ENCODE data around the gene SLC27A5.

Gene SLC27A5, protein sequence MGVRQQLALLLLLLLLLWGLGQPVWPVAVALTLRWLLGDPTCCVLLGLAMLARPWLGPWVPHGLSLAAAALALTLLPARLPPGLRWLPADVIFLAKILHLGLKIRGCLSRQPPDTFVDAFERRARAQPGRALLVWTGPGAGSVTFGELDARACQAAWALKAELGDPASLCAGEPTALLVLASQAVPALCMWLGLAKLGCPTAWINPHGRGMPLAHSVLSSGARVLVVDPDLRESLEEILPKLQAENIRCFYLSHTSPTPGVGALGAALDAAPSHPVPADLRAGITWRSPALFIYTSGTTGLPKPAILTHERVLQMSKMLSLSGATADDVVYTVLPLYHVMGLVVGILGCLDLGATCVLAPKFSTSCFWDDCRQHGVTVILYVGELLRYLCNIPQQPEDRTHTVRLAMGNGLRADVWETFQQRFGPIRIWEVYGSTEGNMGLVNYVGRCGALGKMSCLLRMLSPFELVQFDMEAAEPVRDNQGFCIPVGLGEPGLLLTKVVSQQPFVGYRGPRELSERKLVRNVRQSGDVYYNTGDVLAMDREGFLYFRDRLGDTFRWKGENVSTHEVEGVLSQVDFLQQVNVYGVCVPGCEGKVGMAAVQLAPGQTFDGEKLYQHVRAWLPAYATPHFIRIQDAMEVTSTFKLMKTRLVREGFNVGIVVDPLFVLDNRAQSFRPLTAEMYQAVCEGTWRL

DNA sequence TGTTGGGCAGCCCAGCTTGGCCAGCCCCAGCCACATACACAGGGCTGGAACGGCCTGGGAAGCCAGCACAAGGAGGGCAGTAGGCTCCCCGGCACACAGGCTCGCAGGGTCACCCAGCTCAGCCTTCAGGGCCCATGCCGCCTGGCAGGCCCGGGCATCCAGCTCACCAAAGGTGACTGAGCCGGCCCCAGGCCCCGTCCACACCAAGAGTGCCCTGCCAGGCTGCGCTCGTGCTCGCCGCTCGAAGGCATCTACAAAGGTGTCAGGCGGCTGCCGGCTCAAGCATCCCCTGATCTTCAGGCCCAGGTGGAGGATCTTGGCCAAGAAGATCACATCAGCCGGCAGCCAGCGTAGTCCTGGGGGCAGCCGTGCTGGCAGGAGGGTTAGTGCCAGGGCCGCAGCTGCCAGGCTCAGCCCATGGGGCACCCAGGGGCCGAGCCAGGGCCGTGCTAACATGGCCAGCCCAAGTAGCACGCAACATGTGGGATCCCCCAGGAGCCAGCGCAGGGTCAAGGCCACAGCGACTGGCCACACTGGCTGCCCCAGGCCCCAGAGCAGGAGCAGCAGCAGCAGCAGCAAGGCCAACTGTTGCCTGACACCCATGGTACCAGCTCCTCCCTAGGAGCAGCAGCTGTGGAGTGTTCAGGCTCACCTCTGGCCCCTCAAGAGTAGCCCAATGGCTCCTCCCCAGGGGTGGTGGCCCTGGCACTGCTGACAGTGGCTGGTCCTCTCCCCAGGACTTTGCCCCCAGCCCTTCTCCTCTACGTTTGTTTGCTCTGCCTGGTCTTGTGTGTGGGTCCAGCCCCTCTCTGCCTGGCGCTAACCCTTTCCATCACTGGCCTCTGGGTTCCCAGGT is at the start of gene SLC27A5:
TSS of gene SLC27A5 (minus strand) at position 640 of the 856 bp plus-strand sequence. CDS start at position 603, 37 bp downstream.
- no peak for DNase-seq (ENCODE audit: low spot score)

DNA sequence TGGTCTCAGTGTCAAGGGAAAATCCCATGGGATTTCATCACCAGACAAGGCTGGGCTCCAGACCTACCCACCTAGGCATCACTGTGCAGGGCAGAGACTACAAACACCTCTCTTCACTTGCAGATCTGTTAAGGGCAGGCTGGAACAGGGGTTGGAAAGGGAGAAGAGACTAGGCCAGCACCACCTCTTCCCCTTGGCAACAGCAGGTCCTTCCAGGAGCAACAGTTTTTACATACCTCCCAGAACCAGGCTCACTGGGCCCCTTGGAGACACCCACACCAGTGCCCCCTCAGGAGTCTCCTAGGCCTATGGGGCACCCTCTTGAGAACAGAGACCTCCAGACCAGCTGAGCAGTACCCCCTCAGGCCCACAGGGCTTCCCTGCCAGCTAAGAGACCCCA is 49.1 kb upstream of the SLC27A5 start:
- no peak for DNase-seq (ENCODE audit: low spot score)

DNA sequence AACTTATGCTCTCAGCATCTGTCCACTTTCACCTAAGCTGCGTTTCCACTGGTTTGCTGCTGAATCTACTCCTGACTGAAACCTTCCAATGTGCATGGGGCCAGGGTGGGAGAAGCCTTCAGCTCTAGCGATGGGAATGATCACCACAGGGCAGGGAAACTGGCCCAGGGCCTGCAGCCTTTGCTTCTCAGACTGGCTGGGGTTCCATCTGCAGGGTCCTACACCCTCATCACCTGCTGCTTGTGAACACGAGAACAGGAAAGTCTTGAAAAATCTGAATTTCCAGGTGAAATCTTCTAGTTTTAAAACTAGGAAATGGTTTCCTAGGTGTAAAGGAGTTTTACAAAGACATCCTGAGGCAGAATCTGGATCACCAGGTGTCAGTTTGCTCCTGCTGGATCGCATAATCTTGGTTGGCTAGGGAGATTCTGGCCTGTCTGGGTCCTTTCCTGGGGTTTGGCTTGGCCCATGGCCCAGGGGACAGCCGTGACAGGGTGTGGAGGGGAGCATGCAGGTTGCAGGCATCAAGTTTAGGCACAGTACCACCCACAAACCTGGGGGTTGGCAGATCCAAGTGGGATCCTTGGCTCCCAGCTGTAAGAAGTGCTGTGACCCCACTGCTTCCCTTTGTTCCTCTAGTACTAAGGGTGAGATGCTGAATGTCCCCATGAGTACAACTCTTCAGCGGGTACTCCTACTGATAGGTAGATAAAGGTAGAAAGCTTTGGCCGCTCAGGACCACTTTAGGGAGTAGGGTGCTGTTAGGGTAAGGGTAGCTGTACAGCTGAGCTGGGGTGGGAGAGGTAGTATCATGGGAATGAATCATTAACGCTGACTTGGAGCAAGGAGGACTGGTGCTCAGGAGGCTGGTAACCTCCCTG is 48.5 kb upstream of the SLC27A5 start:
- no peak for DNase-seq (ENCODE audit: low spot score)

DNA sequence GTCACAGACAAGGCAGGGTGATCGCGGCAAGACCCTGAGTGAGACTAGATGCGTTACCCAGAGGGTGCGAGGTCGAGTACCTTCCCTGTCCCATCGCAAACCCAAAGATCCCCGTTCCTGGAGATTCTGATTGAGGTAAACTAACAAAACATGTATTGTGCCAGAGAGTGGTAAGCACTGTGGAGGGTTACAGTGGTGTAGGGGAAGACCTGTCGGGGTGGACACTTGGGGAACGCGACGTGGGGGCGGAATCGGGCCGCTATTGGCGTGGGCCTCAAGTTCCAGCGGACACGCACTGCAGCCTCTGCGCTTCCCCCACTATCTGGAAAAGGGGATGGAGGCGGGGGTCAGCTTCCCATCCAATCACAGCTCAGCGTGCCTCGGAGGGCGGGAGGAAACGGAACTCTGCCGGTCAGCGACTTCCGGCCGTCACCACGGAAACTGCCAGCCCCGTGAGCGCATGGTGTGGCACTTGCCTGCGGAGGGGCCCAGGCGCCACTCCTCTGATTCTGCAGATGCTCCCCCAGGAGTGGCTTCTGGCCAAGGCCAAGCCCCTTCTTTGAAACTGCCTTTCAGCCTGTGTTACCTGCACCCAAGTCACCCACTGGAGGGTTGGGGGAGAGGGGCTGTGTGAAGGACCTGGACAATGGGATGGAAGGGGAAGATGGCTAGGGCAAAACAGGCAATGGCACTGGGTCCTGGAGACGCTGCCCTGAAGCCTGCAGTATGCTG is 47.6 kb upstream of the SLC27A5 start:
- DNase-seq (ENCODE audit: low spot score), result peak; percentile 90

DNA sequence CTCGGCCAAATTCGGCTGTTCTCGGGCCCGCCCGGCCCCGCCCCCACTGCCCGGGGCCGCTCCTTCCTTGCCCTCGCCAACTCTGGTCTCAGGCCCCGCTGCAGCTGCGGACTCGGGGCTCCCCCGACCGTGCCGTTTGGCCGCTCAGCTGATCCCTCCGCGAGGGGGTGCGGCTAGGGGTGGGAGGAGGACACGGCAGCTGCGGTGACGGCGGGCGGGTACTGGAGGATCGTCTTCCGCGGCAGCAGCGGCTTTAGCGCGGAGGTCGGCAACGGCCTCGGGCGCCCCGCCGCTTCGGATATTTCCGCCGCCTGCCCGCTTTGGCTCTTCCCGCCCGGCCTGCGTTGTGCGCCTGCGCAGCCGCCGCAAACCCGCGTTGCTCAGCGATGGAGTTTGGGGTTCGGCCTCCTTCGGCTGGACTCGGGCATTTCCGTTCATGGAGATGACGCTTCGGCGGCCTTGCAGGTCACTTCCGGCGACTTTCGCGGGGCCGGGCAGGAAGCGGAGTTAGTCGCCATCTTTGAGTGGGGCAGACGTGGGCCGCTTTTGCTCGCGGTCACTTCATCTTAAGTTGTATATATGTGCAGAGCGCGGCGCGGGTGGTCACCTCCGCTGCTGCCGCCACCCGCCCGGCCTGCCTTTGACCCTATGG is 47.0 kb upstream of the SLC27A5 start:
- peak; percentile 98 for DNase-seq (ENCODE audit: low spot score)

DNA sequence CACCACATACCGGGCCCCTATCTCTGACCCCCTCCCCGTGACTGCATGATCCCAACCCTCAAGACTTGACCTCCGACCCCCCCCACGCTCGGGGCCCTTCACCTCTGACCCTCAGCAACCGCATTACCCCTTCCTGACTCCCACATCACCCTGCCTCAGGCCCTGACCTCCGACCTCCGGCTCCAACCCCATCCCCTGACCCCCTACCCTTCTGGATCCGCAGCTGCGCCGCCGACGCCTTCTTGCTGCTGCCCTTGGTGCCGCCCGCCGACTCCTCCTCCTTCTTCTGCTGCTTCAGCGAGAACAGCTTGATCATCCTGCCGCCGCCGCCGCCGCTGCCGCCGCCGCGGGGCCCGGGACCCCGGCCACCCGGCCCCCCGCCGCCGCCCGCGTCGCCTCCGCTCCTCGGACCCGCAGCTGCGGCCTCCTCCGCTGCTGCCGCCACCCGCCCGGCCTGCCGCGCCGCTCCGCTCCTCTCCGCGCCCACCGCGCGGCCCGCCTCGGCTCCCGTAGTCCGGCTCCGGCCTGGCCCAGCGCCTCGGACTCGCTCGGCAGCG is 46.4 kb upstream of the SLC27A5 start, which contains the start of gene UBE2M:
TSS of gene UBE2M (minus strand) at position 546 of the 557 bp plus-strand sequence. CDS start at position 316, 230 bp downstream.
- DNase-seq (ENCODE audit: low spot score), result no peak

DNA sequence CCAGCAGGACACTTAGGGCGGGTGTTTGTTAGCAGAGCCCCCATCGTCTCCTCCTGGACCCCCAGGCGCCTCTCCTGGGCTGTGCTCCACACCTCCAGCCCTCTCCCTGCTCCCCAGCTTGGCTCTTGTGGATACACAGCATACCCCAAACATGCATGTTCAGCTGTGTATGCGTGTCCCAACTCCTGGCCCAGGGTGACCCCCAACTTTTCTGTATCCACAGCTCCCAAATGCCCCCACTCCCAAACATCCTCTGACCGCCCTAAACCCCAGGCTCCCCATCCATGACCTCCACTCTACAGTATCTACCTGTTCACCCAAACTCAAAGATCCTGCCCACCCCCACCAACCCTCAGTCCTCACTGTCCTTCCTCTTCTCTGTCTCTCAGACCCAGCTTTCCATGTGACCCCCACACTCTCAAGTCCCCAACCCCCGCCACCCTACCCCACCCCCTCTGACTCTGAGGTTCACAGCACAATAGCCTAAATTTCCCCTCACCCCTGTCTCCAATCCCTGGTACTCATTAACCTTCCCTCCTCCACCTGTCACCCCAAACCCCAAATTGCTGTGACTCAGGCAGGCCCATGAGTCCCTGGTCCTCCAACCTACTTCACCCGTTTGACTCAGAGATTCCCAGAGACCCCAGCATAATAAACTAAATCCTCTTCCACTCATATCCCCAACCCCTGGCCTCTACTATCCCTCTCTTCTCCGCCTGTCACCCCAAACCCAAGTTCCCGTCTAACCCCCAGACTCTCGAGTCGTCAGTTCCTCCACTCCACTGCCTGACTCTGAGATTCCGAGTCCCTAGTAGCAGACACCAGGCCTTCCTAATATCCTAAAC is 45.7 kb upstream of the SLC27A5 start:
- no peak for DNase-seq (ENCODE audit: low spot score)

DNA sequence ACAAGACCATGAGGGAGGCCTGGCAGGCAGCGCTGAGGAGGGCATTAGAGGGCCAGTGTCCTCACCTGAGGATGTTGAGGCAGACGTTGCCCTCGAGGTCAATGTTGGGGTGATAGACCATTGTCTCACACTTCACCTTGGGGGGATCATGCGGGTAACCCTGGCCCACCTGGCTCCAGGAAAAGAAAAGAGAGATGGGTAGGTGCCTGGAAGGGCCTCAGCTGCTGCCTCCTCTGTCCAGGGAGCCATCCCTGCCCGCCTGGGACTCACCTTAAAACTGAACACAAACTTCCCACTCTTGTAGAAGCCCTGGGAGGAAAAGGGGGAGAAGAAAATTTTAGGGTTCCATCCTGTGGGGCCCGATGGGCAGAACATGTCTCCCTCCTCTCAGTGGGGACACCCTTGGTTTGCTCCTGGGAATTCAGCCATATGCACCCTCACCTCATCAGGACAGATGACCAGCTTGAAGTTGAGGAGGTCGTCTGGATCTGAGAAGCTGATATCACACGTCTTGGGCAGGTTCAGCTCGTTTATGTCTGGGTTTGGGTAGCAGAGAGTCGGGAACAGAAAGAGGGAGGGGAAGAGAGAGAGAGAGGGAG is 44.9 kb upstream of the SLC27A5 start:
- no peak for DNase-seq (ENCODE audit: low spot score)

DNA sequence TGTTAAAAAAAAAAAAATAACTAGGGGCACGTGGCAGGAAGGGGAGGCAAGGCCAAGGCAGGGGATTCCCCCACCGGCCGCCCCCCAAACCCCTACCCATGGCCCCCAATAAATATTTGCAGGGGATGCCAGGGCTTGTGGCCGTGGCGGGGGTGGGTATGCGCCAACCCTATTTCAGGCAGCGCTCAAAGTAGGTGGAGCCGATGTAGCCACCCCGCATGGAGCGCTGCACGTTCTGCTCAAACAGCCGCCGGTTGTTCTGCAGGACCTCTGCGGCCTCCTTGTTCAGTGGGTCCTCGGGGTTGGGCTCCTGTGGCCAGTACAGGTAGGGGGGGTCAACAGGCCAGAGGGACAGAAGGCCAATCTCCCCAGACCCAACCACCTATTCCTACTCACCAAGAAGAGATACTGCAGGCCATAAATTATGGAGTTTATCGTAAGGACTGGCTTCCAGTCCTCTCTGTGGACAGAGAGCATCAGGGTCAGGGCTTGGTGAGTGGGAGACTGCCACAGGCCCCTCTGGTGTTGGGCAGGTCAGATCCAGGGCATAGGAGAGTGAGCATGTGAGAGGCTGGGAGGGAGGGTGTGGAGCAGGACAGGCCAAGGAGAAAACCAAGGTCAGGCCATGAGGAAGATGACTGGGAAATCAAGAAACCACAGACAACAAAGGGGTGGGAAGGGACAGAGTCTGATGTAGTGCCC is 44.3 kb upstream of the SLC27A5 start:
- DNase-seq (ENCODE audit: low spot score), result no peak

DNA sequence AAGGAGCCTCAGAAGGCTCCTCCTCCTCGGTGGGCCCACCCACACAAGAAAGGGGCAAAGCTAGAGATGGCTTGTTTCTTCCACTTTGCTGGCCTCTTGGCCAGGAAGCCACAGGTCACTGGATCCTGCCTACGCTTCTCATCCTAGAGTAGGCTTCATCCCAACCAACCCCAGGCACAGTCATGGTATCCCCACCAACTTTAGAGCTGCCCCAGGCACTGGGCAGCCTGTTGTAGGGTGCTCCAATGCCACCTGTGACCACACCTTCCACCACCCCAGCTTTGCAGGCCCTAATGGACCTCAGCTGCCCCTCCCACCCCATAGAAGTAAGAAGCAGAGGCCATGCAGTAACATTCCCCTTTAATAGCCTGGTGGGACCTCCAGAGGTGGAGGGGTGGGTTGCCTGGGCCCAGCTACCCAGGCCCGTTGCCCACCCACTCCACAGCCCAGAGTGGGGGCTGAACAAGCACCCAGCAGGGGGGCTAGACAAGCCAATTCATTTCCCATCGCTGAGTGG is 43.6 kb upstream of the SLC27A5 start:
- DNase-seq (ENCODE audit: low spot score), result no peak

DNA sequence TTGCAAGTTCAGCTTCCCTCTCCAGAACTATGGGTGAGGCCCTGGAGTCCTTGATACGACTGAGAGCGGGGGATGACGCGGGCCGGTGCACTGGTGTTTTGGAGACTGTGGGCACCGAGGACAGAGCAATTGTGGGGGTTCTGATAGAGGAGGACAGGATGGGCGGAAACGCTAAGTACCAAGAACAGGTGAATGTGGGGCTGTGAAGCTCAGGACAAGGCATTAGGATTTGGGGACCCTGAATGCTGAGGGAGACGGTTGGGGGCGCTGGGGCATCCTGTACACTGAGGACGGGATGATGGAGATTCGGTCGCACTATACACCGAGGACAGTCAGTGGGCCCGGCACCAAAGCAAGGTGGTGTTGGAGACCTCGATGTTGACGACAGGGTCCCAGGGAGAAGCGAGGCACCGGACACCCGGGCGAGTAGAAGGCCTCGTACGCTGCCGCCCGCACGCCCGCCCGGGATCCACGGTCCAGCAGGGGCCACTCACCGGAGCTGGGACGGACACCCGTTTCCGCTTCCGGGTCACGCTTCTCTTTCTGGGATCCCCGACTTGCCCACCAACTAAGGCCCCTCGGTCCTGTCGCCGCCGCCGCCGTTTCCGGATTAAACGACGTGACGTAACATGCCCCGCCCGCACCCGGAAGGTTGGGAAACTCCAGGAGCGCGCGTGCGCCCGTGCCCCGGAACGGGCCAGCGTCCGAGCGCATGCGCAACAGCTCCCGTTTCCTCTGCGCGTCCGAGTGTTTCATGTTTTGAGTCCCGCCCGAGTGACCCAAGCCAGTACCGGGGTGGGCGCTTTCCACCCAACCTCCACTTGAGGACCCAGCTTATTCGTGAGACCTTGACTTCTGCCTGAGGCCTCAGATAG is 42.9 kb upstream of the SLC27A5 start, which contains the start of gene CHMP2A:
TSS of gene CHMP2A (minus strand) at position 612 of the 875 bp plus-strand sequence. CDS start 893 bp downstream, outside the sequence.
- DNase-seq (ENCODE audit: low spot score), result peak; percentile 96

DNA sequence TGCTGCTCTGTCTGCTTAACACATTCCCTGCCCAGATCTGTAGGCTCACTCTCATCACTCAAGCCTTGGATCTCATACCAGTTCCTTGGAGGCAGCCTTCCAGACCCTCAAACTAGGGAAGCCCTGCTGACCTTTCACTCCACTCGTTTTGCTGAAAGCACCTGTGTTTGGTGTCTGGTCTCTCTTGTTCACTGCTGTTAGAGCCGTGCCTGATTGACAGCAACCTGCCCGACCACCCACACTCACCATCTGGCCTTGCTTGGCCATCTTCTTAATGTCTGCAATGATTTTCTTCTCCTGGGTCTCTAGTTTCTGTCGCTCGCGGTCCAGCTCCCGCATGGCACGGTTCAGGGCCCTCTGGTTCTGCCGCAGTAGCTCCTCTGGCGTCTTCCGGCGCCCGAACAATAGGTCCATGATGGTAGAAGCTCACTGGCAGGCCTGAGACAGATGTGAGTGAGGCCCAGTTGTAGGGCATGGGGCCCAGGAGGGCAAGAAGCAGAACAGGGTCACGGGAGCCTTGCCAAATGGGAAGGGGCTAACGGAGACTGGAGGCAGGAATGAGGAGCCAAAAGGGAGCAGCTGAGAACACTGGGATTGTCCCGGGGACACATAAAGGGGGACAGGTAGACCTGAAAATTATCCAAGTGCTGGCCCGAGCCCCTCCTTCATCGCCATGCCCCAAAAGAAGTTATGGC is 42.2 kb upstream of the SLC27A5 start:
- DNase-seq (ENCODE audit: low spot score), result no peak

DNA sequence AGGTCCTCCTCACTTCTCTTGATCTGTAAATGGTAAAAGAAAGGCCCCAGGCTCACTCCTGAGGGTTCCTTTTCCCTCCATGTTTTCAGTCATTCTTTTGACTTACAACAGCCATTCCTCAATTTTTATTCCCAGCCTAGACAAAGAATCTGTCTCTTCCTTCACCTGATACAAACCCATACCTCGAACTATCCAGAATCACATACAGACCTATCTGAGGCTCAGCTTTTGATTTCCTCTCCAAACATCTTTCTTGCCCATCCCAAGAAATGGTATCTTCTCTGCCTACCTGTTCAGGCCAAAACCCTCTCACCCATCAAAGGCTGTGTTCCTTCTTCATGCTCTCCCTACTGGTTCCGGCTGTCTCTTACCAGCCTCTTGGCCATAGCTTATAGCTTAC is 40.9 kb upstream of the SLC27A5 start:
- no peak for DNase-seq (ENCODE audit: low spot score)

DNA sequence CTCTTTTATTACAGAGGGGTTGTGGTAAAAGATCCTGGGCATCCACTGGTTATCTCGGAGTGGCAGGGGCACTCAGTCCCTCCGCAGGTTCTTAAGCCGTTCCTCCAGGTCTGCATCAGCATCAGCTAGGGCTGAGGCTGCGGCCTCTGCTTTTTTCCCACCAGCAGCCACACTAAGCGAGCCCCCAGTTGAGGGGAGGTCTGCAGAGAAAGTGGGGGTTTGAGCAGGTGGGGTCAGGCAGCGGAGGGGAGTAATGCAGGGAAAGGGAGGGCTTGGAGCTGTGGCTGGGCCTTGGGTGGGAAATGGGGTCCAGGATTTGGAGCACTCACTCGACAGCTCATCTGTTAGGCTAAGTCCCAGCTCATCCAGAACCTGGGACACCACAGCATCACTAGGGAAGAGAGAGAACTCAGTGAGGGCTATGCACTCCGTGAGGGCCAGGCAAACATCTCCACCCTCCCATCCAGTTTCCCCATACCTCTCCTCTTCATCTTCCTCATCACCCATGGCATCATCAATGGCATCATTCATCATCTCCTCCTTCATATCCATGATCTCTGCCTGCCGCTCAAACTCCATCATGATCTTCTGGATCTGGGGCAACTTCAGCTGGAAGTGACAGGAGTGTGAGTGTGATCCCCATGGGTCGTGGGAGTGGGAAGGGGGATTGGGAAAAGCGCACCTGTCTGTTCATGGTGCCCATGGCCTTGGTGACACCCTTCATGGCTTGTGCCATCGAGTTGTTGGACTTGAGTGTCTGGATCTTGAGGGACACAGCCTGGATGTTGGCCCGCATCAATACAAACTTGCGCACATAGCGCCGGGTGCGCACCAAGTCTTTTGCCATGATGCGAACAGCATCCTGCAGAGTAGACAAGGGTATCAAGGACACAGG is 40.0 kb upstream of the SLC27A5 start:
- DNase-seq (ENCODE audit: low spot score), result no peak

DNA sequence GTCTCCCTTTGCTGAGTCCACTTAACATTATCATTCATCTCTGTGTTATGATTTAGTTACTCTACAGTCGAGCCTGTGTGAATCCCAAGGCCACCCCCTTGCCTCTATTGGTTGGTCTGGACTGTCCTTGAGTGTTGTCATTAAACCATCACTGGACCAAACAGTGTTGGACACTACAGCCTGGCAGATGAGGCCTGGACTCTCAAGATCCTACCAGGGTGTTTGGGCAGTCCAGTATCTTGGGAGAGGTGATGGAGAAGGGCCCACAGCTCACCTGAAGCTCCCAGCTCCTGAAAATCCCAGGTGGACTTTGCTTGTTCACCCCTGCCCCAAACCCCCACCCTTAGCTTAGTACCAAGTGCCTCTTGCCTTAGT is 39.3 kb upstream of the SLC27A5 start:
- DNase-seq (ENCODE audit: low spot score), result no peak

All from putamen (tissue), 1 donor.